Measurements from ENCODE around the gene PRPF4.
"Not testable (repeated sequence)": the region's sequence is repeated elsewhere in the genome, so short reads cannot be mapped to it uniquely, and the experiment has no call there.

PRPF4 gene

GRCh38 chr9:113269355-113269754 lies 6.1 kb upstream of the PRPF4 start:
- no peak for DNase-seq

DNA sequence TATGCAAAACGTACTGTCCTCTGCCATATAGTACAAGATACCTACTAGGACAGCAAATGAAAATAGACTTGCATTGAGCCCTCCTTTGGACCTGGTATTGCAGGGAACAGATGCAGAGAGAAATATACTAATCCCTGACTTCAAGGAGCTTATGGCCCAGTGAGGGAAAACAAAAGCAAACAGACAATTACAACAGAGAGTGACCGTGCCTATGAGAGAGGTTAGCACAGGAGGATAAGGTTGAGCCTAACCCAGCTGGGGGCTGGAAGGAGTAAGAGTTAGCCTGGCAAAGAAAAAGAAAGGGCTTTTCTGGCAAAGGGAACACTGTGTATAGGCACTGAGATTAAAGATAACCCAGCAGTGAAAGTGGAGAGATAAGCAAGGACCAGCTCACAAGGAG lies 5.6 kb upstream of the PRPF4 start:
- DNase-seq: no peak

GRCh38 chr9:113274474-113275156 lies 843 bp upstream of the PRPF4 start:
- no peak for DNase-seq

GRCh38 chr9:113278840-113279239 lies 3.4 kb downstream of the PRPF4 start:
- no peak for DNase-seq

- DNase-seq: no peak
These were observed 5.9 kb downstream of the PRPF4 start for GRCh38 chr9:113281356-113281755.

GRCh38 chr9:113289091-113289490 lies 13.6 kb downstream of the PRPF4 start:
- no peak for DNase-seq

DNA sequence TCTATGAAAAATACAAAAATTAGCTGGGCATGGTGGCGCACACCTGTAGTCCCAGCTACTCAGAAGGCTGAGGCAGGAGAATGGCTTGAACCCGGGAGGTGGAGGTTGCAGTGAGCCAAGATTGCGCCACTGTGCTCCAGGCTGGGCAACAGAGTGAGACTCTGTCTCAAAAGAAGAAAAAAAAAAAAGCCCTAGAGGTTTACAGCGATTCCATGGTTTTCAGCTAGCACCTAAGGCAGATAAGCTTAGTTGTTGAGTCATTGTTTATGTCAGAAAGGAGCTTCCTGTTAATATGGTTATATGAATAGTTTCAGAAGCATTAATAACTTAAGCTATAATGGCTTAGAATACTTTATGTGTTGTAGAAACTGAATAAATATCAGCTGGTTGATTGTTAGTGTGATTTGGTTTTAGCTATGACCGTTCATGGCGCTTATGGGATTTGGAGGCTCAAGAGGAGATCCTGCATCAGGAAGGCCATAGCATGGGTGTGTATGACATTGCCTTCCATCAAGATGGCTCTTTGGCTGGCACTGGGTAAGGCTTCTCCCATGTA lies 14.7 kb downstream of the PRPF4 start:
- DNase-seq: no peak

DNA sequence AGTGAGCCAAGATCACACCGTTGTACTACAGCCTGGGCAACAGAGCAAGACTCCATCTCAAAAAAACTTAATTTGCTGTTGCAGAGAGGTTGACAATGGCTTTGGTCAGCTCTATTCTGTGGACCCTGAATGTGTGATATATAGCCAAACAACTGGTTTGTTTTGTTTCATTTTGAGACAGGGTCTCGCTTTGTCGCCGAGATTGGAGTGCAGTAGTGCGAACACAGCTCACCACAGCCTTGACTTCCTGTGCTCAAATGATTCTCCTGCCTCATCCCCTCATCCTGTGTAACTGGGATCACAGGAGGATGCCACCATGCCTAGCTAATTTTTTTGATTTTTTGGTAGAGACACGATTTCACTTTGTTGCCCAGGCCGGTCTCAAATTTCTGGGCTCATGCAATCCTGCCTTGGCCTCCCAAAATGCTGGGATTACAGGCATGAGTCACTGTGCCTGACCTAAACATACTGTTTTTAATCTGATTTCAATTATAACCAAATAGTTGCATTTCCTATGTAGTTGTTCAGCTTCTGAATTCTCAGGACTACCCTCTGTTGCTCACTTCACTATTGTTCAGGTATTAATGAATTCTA lies 17.9 kb downstream of the PRPF4 start:
- no peak for DNase-seq

- not testable (repeated sequence) for DNase-seq
These were observed 20.8 kb downstream of the PRPF4 start for GRCh38 chr9:113296247-113296646.

DNA sequence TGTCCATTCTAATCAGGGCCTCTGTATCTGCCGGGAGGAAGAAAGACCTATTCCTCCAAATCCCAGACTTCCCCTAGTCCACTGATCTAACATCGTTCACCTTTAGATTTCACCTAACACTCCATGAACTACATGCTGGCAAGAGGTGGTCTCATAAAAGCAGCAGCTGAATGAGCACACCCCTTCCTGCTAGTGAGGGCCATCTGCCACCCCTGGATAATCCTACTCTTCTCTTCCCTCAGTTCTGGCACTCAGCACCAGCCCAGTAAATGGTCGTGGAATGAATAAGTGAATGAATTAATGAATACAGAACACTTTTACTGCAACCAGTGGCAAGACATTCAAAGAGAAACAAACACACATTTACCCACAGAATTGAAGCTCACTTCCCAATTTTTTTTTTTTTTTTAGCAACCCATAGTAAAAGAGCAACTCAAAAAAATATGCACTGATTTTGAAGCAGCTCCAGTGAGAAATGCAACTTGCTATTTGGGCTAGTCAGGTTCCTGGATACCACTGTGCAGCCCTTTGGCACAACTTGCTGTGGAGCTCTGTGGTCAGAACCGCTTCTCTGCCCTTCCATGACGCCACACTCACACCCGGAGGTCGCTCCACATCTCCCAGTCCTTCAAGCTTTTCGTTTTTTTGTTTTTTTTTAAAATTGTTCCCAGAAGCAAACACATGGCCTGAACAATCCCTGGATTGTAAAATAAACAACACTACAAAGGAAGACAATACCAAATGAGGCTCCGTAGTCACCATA lies 21.5 kb downstream of the PRPF4 start:
- DNase-seq: no peak

DNA sequence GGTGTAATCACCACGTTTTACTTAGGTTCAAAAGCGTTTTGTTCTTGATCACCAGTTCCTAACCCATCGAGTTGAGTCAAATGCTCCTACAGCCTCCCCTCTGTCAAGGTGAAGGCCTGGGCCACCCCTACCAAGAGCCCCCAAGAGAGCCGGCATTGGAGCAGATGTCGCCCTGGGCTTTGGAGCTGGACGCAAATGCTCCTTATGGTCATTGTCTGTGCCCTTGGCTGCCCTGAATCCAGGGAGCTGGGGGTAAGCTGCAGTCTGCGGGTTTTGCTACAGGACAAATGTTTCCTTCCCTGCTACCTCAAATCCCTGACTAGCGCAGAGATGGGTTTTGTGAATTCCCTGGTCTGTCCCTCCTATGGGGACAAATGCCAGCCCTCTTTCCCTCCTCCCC lies 22.9 kb downstream of the PRPF4 start:
- DNase-seq: no peak

DNA sequence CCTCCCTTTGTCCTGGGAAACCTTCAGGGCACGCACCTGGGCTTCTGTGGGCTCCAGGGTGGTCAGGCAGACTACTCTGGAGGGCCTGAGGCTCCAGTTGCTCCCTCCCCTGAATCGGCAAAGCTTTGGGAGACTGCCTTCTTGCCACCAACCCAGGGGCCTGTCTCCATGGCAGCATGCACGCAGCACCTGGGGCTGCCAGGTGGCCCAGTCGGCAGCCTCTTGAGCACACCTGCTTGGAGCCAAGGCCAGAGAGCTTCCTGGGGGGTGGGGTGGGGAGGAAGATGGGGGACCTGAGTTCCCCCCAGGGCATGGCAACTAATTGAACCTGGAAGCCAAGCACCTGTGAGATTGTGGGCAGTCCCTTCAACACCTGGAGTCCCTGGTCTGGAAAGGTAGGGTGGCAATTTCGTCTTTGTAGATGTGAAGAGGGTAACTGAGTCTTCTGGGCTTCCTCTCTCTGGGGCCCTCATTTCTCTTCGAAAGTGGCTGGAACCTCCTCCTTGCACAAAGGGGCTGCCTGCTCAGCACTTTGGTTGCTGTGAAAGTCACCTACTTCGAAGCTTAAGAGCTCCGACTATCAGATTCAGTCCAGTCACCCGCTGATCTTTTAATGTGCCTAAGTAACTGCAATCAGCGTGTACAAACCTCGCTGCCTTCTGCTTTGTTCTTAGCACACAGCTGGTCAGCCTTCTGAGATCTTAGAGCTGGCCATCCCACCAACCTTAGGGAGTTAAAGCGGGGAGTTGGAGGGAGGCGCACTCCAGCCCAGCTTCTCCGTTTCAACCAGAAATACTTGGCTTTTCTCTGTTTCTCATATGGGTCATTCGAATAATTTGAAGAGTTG lies 23.7 kb downstream of the PRPF4 start:
- DNase-seq: no peak

DNA sequence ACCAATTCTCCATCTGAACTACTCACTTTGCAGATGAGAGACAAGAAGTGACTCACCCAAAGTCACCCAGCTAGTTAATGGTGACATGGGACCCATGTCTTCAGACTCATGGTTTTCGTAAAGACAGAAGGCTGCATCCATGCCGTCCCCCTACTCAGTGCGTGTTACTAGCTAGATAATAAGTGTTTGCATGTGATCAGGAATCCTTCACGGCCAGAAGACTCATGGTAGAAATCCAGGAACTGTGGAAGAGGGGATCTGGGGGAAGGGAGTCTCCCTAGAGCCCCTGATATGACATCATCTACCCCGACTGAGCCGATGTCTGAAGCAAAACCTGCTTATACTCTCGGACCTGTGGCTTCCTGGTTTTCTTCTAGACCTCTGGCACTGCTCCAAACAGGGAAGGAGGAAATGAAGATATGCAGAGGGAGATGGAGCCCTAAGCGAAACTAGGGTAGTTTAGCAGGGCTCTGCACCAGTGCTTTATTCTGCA lies 24.4 kb downstream of the PRPF4 start:
- peak; percentile 29 for DNase-seq

DNA sequence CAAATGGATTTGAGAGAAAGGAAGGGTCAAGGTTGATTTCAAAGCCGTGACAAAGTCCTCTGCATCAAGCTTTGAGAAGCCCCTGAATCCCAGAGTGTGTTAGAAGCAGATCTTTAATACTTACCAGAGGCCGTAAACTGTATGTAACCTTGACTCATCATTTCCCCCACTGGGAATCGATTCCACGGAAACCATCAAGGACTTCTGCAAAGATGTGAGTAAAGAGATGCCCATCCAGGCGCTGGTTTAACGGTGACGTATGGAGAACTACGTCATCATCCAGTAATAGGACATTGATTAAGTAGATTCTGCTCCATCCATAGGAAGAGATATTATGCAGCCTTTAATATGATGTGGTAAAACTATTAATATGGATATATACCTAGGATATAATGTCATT lies 26.1 kb downstream of the PRPF4 start:
- no peak for DNase-seq

- DNase-seq: no peak
These were observed 27.4 kb downstream of the PRPF4 start, which contains the start of gene RNF183 for GRCh38 chr9:113302792-113303418. Gene RNF183, minus strand, starts transcription at chr9:113303376. Its CDS starts 5,192 bp downstream, at chr9:113298184.

DNA sequence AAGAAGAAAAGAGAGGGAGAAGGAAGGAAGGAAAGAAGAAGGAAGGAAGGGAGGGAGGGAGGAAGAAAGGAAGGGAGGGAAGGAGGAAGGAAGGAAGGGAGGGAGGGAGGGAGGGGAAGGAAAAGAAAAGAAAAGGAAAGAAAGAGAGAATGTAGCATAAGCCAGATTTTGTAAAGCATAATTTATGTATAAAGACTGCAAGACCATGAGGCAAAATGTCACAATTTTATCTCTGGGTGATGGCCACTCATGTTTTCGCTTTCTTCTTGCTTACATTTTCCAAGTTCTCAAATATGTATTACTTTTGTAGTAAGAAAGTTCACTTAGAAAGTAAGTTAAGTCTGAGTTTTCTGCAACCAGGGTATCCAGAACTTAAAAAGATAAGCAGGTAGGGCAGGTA lies 31.1 kb downstream of the PRPF4 start:
- no peak for DNase-seq

DNA sequence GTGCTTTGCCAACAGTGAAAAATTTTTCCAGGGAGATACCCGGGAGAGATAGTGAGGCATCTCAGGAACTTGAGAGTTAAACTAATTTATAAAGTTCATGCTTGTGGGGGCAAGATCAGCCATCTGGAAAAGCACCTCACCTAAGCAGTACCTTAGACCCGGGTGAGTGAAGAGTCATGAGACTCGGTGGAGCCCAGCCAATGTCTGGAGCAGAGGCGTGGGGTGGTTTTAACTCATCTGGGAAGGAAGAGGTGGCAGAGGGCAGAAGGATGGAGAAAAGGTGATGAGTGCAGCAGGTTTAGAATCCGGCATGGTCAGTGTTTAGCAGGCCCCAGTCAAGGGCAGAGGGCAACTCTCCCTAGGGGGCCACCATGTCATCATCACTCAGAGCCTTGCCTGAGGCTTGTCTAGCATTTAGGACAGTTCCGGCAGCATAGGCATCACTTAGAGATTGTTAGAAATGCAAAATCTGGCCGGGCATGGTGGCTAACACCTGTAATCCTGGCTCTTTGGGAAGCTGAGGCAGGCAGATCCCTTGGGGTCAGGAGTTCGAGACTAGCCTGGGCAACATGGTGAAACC lies 32.0 kb downstream of the PRPF4 start:
- no peak for DNase-seq

DNA sequence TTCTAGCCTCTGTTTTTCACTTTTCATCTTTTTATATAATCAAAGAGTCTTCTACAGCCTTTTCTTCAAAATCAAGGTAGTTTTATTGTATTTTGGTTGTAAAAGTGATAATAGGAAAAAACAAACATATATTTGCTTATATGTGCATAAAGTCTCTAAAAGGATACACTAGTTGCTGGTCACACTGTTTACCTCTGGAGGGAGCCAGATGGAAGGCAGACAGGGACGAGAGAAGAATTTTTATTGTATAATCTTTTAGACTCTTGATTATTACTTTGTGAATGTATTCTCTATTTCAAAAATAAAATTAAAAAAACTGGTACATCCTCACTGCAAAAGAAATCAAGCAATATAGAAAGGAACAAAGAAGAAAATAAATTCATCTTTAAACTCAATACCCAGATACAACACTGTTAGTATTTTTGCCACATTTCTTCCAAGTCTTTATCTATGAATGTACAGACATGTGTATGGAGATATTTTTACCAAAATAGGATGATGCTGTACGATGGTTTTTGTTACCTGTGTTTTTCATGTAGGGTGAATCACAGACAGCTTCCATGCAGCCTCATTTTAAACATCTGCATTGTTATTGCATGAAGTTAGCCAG lies 33.9 kb downstream of the PRPF4 start:
- DNase-seq: no peak

DNA sequence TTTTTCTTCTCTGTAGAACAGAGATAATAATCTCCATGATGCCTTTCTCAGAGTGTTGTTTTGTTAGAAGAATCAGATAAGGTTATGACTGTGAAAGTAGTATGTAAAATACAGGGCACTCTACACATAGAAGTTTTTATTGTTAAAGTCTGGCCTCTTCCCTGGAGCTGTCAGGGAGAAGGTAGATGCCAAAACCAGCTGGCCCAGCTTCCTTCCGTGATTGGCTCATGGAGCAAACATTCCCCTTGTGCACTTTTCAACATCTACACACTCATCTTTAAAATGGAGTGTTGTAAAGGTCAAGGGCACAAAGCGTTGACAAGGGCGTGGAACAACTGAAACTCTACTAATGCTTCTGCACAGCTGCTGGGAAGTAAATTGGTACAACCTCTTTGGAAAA lies 35.1 kb downstream of the PRPF4 start:
- no peak for DNase-seq

DNA sequence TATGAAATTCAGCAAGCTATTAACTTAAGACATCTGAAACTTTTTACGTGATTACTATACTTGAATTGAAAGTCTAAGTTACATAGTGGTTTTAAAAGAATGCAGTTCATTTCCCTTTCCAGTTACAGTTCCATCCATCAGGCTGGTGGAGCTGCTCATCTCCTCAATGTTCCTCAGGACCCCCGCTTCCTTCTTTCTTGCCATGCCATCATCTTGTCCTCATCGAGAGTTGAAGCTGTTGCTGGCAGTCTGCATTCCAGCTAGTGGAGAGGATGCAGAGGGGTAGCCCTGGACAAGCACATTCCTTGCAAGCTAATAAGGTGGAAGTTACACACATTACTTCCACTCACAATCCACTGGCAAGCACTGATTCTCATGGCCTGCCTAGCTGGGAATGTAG lies 36.5 kb downstream of the PRPF4 start:
- DNase-seq: no peak

- DNase-seq: no peak
These were observed 37.8 kb downstream of the PRPF4 start for GRCh38 chr9:113313261-113313660.

Measured in femur (tissue), 1 donor.